ENCODE results near the gene BRAF. TPM values are rescaled to one million over a fixed set of nuclear protein-coding genes. Genes with fewer than 3 reads are reported as not detected.
A peak's percentile ranks its signal among the peaks of the same experiment; 100 is the strongest.
"Not testable (repeated sequence)": the region's sequence is repeated elsewhere in the genome, so short reads cannot be mapped to it uniquely, and the experiment has no call there.

Gene BRAF
- polyA plus RNA-seq (2012; ENCODE audit: missing spikeins) = 12.2 TPM

GRCh38 chr7:140924821-140925421 lies at the start of gene BRAF:
BRAF (minus strand) TSS chr7:140924929; CDS start chr7:140924703, 226 bp downstream.
- peak; percentile 64 for DNase-seq (ENCODE audit: insufficient read length)
- TF ChIP-seq POLR2AphosphoS5 (IDR thresholded peaks at IDR 0.05; ENCODE audit: low read depth, low read length) (no peak), TAF1 (IDR thresholded peaks at IDR 0.05; ENCODE audit: borderline replicate concordance, low read depth, low read length) (no peak), POLR2A (IDR thresholded peaks at IDR 0.05; ENCODE audit: low read depth, low read length) (peak; percentile 56; the same call in 1 of the 2 replicates)
- FAIRE-seq = peak; percentile 96

- FAIRE-seq = no peak
- no peak for TF ChIP-seq POLR2A (IDR thresholded peaks at IDR 0.05; ENCODE audit: low read depth, low read length)
- no peak for TF ChIP-seq TAF1 (IDR thresholded peaks at IDR 0.05; ENCODE audit: borderline replicate concordance, low read depth, low read length)
- TF ChIP-seq POLR2AphosphoS5 (IDR thresholded peaks at IDR 0.05; ENCODE audit: low read depth, low read length) = no peak
- no peak for DNase-seq (ENCODE audit: insufficient read length)
These were observed 48.4 kb upstream of the BRAF start for GRCh38 chr7:140972876-140973829.

GRCh38 chr7:140972344-140972743 lies 47.6 kb upstream of the BRAF start:
- FAIRE-seq (no peak), DNase-seq (ENCODE audit: insufficient read length) (no peak)
- no peak for TF ChIP-seq POLR2AphosphoS5 (IDR thresholded peaks at IDR 0.05; ENCODE audit: low read depth, low read length)
- TF ChIP-seq POLR2A (IDR thresholded peaks at IDR 0.05; ENCODE audit: low read depth, low read length) = no peak
- TF ChIP-seq TAF1 (IDR thresholded peaks at IDR 0.05; ENCODE audit: borderline replicate concordance, low read depth, low read length) = no peak

- no peak for TF ChIP-seq POLR2AphosphoS5 (IDR thresholded peaks at IDR 0.05; ENCODE audit: low read depth, low read length)
- no peak for TF ChIP-seq POLR2A (IDR thresholded peaks at IDR 0.05; ENCODE audit: low read depth, low read length)
- no peak for TF ChIP-seq TAF1 (IDR thresholded peaks at IDR 0.05; ENCODE audit: borderline replicate concordance, low read depth, low read length)
- FAIRE-seq (no peak), DNase-seq (ENCODE audit: insufficient read length) (no peak)
These were observed 42.7 kb upstream of the BRAF start for GRCh38 chr7:140967438-140967837.

DNA sequence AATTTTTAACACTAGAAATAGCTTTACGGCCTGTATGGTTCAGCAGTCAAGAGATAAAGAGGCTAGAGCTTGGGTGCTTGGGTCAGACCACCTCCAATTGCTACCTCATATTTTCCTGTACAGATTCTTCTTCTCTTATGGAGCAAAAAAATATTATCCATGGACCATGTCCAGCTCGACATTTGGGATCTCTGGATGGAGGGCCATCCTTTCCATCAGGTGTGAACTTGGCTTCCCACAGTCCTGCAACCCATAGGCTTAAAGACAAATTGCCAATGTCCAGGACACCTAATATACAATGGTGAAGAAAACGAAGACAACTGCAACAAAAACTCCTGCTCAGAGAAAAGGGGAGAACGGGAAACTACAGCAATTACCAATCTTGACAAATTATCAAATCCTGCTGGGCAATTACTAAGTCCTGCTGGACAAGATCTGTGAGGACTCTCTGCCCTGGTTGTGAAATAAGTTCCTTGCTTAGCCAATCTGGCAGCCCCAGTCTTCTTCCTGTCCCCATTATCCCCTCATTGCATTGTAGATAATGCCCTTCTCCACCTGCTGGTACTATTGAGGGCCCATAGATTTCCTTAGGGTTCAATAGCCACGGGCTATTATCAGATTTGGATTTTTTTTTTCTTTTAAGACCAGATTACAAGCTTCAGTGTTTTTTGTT lies 42.0 kb upstream of the BRAF start:
- FAIRE-seq = no peak
- no peak for TF ChIP-seq POLR2AphosphoS5 (IDR thresholded peaks at IDR 0.05; ENCODE audit: low read depth, low read length)
- no peak for TF ChIP-seq TAF1 (IDR thresholded peaks at IDR 0.05; ENCODE audit: borderline replicate concordance, low read depth, low read length)
- TF ChIP-seq POLR2A (IDR thresholded peaks at IDR 0.05; ENCODE audit: low read depth, low read length) = no peak
- DNase-seq (ENCODE audit: insufficient read length) = no peak

DNA sequence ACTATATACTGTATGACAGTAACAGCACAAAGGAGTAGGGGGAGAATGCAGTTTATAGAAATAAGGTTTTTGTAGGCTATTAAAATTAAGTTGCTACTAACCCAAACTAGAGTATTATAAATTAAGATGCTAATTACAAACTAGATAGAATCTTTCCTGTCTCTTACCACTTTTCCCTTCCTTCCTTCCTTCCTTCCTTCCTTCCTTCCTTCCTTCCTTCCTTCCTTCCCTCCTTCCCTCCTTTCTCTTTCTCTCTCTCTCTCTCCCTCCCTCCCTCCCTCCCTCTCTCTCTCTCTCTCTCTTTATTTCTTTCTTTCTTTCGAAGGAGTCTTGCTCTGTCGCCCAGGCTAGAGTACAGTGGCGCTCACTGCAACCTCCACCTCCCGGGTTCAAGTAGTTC lies 36.4 kb upstream of the BRAF start:
- FAIRE-seq (no peak), DNase-seq (ENCODE audit: insufficient read length) (no peak)
- no peak for TF ChIP-seq POLR2AphosphoS5 (IDR thresholded peaks at IDR 0.05; ENCODE audit: low read depth, low read length)
- no peak for TF ChIP-seq TAF1 (IDR thresholded peaks at IDR 0.05; ENCODE audit: borderline replicate concordance, low read depth, low read length)
- TF ChIP-seq POLR2A (IDR thresholded peaks at IDR 0.05; ENCODE audit: low read depth, low read length) = no peak

DNA sequence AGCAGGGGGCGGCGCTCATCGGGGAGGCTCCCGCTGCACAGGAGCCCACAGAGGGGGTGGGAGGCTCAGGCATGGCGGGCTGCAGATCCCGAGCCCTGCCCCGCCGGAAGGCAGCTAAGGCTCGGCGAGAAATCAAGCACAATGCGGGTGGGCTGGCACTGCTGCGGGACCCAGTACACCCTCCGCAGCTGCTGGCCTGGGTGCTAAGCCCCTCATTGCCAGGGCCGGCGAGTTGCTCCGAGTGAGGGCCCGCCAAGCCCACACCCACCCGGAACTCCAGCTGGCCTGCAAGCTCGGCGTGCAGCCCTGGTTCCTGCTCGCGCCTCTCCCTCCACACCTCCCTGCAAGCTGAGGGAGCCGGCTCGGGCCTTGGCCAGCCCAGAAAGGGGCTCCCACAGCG lies 32.3 kb upstream of the BRAF start:
- not testable (repeated sequence) for DNase-seq (ENCODE audit: insufficient read length); FAIRE-seq

DNA sequence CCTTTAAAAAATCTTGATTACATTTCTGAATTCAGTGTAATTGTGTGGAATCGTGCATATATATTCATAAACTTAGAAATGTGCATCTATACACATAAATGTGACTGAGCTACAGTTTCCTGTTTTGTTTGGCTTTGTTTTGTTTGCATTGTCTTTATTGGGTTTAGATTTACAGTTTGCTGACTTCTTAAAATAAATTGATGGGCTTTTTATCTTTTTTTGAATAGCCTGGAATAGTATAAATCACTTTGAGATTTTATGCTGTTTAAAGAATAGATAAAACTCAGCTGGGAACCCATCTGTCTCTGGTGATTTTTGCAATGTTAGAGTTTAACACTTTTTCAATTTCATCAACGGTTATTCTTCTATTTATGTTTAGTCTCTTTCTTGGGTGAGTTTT lies 21.2 kb upstream of the BRAF start:
- TF ChIP-seq TAF1 (IDR thresholded peaks at IDR 0.05; ENCODE audit: borderline replicate concordance, low read depth, low read length) = no peak
- no peak for TF ChIP-seq POLR2AphosphoS5 (IDR thresholded peaks at IDR 0.05; ENCODE audit: low read depth, low read length)
- TF ChIP-seq POLR2A (IDR thresholded peaks at IDR 0.05; ENCODE audit: low read depth, low read length) = no peak
- no peak for FAIRE-seq
- no peak for DNase-seq (ENCODE audit: insufficient read length)

- DNase-seq (ENCODE audit: insufficient read length); FAIRE-seq: not testable (repeated sequence)
These were observed 17.5 kb upstream of the BRAF start for GRCh38 chr7:140942242-140942641.

- no peak for DNase-seq (ENCODE audit: insufficient read length)
- FAIRE-seq = no peak
- TF ChIP-seq TAF1 (IDR thresholded peaks at IDR 0.05; ENCODE audit: borderline replicate concordance, low read depth, low read length) (no peak), POLR2AphosphoS5 (IDR thresholded peaks at IDR 0.05; ENCODE audit: low read depth, low read length) (no peak), POLR2A (IDR thresholded peaks at IDR 0.05; ENCODE audit: low read depth, low read length) (no peak)
These were observed 16.2 kb upstream of the BRAF start for GRCh38 chr7:140940898-140941297.

GRCh38 chr7:140937702-140938264 lies 13.1 kb upstream of the BRAF start:
- no peak for TF ChIP-seq POLR2A (IDR thresholded peaks at IDR 0.05; ENCODE audit: low read depth, low read length)
- TF ChIP-seq POLR2AphosphoS5 (IDR thresholded peaks at IDR 0.05; ENCODE audit: low read depth, low read length) = no peak
- no peak for TF ChIP-seq TAF1 (IDR thresholded peaks at IDR 0.05; ENCODE audit: borderline replicate concordance, low read depth, low read length)
- FAIRE-seq (no peak), DNase-seq (ENCODE audit: insufficient read length) (no peak)
